HG02642 (cell line): Measurements from ENCODE around the gene AMD1.

Source experiments
- ATAC-seq: cut with Tn5 transposase; IDR thresholded peaks from one replicate; pipeline ENCODE4 v1.9.1; 2021; ENCODE audit warnings: mild to moderate bottlenecking; ENCODE audit not compliant: unreplicated experiment, poor library complexity

AMD1 gene

DNA sequence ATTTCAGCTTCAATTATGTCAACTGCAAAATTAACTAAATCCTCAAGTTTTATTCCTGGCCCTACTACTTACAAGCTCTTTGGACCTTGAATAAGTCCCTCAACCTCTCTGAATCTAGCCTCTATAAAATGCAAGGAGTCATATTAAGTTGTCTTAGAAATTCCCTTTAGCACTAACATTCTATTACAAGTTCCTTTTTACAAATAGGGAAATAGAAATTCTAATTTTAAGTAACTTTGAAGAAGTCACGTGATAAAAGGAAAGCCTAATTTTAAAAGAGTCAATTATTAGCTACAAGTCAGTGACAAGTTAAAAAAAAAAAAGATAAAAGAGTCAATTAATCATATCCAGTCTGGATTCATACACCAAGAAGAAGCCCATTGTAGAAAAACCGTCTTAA is 59.3 kb downstream of the AMD1 start:
- ATAC-seq = no peak

DNA sequence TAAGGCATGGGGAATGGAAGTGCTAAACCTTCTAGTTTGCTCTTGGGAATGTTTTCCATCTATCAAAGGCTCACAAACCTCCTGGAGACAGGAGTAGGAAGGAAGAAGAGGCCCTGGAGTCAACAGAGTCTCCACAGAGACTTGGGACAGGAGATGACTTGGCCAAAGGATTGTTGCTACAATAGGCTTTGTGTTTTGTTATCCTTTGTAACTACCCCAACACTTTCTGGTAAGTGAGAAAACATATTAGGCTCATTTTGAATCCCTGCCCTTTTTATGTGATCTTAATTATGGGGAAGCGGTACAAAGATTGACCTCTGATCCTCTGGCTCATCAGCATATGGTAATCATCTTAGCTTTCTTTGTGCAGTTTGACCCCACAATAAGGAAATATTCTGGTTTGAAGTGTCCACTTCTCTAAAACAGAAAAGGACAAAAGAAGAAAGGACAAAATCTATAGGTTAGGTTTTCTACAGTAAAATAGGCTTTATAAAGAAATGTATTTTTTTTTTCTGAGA is 59.9 kb downstream of the AMD1 start:
- no peak for ATAC-seq

DNA sequence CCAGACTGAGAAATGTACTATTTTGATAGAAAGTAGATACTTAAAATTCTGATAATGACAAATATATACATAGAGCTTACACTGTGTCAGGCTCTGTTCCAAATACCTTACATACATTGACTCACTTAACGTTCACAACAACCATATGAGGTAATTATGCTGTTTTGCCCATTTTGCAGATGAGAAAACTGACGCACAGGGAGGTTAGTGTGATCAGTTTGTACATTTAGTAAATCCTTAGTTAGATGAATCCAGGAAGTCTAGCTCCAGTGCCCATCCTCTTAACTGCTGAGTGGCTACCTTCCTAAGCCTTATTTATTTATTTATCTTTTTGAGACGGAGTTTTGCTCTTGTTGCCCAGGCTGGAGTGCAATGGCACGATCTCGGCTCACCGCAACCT is 60.6 kb downstream of the AMD1 start:
- ATAC-seq = no peak

DNA sequence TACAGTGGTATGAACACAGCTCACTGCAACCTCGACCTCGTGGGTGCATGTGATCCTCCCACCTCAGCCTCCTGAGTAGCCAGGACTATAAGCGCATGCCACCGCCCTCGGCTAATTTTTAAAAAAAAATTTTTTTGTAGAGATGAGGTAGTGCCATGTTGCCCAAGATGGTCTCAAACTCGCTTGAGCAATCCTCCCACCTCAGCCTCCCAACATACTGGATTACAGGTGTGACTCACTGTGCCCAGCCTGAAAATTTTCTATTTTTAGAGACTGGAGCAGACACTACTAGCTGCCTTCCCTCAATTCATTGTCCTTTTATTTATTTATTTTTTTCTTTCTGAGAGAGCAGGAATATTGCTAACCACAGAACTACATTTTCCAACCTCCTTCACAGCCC is 63.6 kb downstream of the AMD1 start:
- ATAC-seq = no peak

DNA sequence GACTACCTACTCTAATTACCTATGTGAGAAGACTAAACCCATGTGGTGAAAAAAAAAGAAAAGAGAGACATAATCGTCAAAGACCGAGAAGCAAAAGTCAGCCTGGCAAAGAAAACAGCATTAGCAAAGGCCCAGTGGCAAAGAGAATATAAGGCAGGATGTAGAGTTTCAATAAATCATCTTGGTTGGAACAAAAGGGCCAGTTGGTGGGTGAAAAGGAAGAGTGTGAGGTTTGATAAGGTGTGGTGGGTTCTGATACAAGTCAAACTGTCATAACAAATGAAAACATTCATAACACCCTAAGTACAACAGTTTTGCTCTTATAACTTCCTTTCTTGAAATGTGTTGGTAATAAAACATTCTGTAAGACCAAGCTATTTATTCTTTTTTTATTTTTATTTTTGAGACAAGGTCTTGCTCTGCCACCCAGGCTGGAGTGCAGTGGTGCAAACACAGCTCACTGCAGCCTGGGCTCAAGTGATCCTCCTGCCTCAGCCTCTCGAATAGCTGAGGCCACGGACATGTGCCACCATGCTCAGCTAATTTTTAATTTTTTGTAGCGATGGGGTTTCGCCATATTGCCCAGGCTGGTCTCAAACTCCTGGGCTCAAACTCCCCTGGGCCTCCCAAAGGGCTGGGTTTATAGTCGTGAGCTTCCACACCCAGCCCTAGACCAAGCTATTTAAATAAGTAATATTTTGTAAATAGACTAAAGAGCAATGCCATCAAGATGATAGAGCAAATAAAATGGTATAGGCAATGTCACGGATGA is 65.0 kb downstream of the AMD1 start:
- ATAC-seq = no peak

DNA sequence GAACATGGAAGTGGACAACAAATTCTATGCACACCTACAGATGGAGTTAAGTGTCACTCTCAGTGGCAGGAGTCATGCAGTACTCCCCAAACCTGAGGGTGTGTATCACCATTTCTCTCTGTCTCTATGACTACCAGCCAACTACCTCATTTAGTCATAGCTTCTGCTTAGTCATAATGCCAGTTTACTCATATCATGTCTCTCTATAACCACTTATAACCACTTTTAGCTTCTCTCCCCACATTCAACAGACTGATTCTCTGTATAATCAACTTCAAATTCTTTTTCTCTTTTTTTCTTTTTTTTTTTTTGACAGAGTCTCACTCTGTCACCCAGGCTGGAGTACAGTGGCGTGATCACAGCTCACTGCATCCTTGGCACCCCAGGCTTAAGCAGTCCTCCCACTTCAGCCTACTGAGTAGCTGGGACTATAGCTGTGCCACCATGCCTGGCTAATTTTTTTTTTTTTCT is 70.1 kb downstream of the AMD1 start:
- ATAC-seq = peak; percentile 100
